Inflammatory macrophage treated with lipopolysaccharide for 1 hour (primary cell): ENCODE results near the gene ADAMTSL1.
"Not testable (repeated sequence)": the region's sequence is repeated elsewhere in the genome, so short reads cannot be mapped to it uniquely, and the experiment has no call there.

Source experiments
- DNase-seq, 2 donors: peaks; one replicate each; pipeline ENCODE4 v3.0.0-alpha.2; 2020 to 2022

The ADAMTSL1 gene

DNA sequence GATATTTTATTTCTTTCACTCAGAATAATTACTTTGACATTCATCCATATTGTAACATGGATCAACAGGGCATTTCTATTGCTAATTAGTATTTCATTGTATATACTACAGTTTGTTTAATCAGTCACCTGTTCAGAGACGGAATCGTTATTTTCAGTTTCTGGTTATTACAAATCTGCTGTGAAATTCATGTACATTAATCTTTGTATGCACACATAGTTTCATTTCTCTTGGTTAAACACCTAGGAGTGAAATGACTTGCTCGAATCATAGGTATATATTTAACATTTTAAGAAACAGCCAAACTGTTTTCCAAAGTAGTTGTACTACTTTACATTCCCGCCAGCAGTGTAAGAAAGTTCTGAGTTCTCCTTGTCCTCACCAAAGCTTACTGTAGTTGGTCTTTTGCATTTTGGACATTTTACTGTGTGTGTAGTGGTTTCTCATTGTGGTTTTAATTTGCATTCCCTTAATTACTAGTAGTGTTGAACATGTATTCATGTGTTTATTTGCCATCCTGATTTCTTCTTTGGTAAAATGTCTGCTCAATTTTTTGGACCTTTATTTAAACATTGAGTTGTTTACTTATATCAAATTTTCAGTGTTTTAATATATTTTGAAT, 360.9 kb downstream of the ADAMTSL1 start:
- no peak for DNase-seq

DNA sequence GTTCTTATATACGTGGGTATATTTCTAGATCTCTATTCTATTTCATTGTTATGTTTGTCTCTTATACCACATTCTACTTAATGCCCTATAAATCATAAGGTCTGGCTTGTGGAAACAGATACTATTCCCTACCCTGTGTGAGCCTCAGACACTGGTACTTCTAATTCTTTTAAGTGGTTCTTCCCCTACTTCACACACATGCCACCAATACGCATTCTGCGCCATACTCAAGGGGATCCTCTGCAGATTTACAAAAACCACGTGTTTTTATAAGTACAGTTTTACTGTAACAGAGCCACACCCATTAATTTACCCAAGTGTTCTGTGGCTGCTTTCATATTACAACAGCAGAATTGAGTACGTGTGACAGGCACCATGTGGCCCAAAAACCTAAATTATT, 363.4 kb downstream of the ADAMTSL1 start:
- DNase-seq = no peak

DNA sequence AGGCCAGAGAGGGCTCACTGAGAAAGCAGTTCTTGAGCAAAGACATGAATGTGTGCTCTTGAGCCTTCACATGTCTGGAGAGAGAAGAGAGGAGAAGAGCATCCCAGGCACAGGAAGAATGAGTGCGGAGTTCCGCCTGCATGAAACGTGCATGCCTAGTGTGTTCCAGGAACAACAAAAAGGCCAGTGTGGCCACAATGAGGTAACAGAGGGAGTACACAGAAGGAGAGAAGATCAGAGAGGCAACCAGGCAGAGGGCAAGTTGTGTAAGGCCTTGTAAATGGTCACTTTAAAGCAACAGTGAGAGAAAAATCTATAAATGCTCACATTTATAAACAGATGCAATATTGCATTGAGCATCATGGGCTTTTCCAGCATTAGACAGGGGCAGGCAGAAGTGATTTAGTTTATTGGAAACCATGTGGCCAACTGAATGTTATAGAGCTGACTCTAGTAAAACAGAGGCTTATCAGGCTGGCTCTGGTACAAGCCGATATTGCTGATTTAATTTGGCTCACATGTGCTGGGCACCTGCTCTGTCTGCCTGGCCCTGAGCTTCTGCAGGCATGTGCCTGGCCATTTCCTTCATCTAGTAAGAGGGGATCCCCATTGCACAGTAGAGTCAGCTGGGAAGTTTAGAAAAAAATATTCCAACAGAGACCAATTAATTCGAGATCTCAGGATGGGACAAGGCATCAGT, 373.8 kb downstream of the ADAMTSL1 start:
- no peak for DNase-seq

DNA sequence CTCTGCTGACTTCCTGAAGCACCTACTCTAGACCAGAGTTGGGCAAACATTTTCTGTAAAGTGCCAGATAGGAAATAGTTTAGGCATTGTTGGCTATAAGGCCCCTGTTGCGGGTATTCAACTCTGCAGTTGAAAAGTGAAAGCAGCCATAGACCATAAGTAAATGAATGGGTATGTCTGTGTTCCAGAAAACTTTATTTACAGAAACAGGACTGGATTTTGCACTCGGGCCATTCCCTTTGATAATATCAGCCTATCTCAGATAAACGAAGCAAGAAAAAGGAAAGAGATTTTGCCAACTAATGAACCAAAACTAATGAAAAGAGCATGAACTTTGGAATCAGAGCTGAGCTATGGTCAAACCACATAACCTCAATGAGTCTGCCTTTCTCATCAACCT, 374.7 kb downstream of the ADAMTSL1 start:
- no peak for DNase-seq

DNA sequence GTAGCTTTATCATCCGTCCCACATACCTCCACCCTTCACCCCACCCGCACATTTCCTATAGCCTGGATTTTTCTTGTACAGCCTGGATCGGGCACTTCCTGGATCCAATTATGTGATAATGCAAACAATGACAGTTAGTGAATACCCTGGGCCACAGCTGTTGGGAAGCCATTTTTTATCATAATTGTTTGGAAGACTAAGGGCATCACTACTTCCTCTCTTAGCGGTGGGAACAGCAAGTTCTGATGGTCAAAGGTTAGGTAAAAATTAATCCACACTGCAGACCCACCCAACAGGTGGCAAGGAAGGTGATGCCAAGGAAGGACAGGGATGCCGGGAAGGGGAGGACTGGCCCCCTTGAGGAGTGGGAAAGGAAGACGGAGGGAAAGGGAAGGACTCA, 375.3 kb downstream of the ADAMTSL1 start:
- DNase-seq = no peak

DNA sequence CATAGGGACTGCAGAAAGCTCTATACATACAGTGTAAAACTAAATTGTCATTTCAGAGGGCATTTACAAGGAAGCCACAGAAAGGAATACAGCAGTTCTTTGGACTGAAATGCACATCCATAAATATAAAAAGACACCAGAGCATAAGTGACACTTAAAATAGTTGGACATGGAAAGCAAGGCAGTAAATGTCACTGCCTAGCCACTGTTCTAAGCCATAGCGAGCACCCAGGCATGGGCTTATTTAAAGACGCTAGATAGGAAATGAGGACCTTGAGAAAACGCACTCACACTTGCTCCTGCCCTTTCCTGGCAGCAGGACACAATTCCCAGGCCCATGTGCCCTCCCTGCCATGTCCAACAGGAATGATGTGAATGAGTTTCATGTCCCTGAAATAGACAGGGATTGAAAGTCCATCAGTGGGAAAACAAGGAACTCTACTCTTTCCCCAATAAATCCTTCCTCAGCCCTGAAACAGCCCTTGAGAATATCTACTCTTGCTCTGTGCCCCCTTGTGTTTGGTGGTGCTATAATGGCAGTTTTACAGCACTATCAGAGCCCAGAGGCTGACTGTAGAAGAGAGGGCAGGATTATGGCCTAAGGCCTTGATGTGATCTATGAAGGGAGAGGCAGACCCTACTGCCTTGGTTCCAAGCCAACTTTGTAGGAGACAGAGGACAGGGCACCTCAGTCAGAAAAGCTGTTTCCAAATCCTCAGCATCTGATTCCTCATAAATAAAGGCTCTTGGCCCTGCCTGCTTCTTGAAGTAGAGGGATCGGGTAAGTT, 376.1 kb downstream of the ADAMTSL1 start:
- DNase-seq = no peak

DNA sequence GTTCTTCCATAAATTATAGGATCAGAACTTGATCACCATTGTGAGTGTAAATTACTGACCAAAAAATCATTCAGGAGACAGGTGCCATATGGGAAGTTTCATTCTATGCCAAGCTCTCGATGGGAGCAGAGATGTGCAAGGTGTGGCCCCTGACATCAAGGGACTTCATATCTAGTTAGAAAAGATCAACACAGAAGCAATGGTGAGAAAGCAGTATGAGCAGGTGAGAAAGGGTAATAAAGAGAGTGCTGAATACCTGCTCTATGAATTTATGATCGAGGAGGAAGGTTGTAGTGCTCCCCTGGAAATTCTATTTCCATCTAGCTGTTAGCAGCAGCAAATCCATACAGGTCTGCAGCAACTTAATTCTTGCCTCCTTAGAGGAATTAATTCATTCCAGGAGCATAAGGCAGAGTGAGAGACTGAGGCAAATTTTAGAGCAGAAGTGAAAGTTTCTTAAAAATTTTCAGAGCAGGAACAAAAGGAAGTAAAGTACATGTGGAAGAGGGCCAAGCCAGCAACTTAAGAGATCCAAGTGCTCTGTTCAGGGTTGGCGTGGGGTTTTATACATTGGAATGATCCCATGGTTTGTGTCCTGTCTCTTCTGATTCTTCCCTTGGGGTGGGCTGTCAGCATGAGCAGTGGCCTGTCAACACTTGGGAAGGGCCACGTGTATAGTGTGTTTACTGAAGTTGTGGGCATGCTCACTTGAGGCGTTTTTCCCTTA, 377.3 kb downstream of the ADAMTSL1 start:
- DNase-seq = no peak

DNA sequence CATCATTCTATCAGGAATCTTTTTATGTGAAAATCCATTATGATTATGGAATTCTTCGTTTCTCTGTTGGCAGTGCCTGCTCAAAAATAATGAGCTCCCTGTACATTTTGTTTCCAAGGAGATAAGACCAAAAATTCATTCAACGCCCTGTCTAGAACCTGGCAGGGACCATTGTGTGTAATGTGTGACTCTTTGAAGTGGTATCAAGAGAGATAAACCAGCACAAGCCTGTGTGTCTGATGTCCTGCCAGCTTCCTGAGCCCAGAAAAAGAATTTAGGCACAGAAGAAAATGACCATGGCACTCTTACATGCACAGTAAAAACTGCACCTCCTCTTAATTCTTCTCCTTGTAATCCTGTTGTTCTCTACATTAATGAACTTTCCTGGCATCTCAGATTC, 381.7 kb downstream of the ADAMTSL1 start:
- DNase-seq = no peak

DNA sequence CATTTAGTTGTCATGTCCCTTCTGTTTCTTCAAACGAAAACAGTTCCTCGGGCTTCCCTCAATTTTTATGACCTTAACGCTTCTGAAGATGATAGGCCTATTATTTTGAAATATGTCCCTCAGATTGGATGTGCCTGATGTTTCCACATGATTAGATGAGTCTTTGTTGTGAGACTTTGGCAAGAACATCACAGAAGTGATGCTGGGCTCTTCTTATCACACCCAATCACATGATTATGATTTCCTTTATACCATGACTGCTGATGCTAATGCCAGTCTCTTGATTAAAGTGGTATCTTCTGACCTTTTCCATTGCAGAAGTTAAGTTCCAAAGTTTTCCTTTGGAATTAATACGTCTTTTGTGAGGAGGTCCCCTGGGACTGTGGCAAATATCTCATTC, 383.4 kb downstream of the ADAMTSL1 start:
- no peak for DNase-seq

DNA sequence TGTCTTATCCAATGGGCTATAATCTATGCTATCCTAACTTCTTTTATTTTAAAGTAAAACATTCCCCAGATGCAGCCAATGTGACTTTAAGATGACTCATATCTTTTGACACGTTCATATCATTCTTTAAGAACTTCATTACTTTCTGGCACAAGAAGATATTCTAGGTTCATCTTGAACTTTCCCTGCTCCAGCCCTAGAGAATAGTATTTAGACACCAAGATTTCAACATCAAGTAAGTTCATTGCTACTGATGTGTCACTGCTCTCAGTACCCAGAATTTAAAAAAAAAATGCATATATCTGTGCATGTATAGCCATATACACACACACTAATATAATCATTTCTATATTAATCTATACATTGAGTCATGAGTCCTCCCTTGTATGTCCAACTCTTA, 383.8 kb downstream of the ADAMTSL1 start:
- DNase-seq = no peak

DNA sequence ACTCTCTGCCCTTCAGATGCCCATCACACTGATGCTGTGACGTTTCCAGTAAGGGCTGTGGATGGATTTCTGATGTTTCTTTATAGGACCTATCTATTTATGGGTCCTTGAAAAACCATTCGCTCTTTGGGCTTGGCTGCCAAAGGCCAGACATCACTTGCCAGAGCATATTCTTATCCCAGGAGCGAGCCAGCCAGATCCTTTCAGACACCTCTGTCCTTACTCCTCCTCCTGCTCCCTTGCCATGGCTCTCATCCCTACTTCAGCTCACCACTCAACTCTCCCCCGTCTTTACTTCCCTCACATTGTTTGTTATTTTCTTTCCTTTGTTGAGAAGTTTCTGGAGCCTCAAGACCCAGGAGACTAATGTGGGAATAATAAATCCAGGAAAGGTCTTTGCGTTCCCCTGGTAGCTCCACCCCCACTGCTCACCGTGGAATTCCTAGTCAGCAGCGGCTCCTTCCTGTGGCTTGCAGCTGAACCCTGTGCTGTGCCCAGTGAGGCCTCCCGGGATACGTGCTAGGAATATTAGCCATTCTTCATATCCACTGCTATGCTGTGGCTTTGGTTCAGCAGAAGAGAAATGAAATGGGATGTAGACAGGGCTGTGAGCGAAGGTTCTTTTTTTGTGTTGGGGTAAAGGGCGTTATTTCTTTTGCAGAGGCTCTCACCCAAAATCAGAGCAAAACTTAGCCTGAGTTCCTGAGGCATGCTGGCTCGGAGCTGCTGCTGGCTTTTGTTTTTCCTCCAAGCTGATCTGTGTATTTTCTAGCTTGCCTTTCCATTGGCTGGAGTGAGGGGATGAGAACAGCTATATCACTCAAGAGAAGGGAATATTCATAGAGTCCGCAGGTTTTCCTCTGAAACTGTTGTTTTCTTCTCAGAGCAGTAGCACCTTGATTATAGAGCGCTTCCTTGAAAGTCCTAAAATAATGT, 387.9 kb downstream of the ADAMTSL1 start:
- DNase-seq = no peak

DNA sequence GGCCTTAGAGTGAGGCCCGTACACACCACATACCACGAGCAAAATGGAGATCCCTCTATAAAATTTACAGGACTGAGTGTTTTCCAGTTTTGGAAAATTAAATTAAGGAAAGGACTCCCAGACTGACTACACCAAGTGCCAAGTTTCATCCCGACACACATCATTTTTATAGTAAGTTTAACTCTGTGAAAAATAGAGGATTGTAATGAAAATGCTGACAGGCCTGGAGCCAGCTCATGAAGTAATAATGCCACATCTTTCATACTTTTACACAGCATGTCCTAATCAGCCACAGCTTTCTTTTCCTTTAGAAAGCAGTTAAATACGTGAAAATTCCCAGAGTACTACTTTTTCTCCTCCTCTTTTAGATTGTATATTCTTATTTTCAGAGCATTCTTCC, 389.8 kb downstream of the ADAMTSL1 start:
- no peak for DNase-seq

DNA sequence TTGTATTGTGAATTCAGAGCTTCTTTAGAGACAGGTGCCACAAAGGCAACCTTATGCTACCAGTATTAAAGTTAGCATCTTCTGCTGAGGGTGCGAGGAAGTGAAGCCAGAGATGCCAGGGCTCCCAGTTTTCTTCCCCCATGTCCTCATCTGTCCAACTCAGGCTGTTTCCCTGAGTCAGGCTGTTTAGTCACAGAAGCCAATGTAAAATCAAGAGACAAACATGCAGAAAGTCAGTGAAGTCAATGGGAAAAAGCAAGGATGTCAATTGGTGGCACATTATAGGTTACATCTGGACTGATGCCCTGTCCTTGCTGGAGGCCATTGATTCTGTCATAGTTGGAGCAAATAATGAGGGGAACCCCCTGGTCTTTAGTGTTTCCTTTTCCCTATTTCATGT, 390.6 kb downstream of the ADAMTSL1 start:
- DNase-seq = no peak

DNA sequence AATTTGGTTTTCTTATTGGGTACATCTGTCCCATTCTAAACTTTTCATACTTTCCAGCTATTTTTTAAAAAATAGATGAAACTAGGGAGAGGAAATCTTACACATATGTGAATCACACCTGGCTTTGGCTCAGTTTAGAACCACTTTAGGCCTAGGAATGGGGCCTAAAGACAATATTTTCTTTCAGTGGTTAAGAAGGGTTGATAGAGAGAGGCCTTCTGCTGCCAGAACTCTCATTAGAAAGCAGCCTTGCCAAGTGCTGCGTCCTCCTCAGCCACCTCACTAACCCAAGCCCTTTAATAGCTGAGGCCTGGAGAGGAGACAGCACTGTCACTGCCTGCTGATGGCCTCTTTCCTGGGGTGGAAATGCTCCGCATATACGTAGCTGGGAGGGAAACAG, 391.6 kb downstream of the ADAMTSL1 start:
- no peak for DNase-seq

DNA sequence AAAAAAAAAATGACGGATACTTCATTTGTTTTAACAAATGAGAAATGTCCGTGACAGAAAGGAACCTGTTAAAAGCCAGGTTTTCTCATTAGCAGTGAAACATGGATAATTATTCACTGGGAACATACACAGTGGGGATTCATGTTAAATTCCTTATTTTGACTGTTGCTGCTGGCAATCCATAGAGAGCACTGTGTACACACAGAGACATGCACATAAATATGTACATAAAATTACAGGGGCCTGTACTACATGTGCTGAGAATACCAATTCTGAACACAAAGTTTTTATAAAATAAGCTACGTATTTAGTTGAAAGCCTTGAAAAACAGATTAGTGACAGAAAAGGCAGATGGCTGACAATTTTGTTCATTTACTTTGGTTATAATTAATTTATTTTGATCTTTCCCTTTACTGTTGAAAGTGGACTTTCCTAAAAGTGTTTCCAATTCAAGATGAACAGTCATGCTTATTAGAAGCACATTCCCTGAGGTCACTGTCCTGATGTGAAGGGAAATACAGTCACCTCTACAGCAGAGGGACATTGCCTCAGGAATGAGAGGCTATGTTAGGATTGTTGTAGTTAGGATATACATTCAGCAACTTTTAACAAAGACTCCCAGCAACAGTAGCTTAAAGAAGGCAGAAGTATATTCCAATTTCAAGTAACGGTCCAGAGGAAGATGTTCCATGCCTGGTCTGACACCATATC, 392.3 kb downstream of the ADAMTSL1 start:
- DNase-seq = no peak

DNA sequence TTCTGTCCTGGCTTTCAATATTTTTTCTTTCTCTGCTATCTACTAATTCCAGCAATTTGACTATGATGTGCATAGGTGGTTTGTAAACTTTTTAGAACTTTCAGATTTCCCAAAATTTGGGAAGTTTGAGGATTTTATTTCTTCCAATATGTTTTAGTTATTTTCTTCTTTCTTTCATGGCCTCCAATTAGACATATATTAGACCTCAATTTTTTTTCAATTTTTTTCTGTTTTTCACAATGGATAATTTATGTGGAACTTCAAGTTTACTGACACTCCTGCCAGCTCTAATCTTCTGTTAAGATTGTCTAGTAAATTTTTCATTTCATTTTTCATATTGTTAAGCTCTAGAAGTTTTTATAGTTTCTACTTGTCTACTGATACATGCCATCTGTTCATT, 395.8 kb downstream of the ADAMTSL1 start:
- no peak for DNase-seq

DNA sequence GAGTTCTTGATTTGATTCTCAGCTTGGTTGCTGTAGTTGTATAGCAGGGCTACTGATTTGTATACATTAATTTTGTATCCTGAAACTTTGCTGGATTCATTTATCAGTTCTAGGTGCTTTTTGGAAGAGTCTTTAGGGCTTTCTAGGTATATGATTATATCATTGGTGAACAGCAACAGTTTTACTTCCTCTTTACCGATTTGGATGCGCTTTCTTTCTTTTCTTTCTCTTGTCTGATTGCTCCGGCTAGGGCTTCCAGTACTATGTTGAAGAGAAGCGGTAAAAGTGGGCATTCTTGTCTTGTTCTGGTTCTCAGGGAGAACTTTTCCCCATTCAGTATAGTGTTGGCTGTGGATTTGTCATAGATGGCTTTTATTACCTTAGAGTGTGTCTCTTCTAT, 400.1 kb downstream of the ADAMTSL1 start:
- no peak for DNase-seq

DNA sequence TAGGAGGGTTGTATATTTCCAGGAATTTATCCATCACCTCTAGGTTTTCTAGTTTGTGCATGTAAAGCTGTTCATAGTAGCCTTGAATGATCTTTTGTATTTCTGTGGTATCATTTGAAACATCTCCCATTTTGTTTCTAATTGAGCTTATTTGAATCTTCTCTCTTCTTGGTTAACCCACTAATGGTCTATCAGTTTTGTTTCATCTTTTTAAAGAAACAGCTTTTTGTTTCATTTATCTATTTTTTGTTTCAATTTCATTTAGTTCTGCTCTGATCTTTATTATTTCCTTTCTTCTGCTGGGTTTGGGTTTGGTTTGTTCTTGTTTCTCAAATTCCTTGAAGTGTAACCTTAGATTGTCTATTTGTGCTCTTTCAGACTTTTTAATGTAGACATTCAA, 401.0 kb downstream of the ADAMTSL1 start:
- DNase-seq = not testable (repeated sequence)

DNA sequence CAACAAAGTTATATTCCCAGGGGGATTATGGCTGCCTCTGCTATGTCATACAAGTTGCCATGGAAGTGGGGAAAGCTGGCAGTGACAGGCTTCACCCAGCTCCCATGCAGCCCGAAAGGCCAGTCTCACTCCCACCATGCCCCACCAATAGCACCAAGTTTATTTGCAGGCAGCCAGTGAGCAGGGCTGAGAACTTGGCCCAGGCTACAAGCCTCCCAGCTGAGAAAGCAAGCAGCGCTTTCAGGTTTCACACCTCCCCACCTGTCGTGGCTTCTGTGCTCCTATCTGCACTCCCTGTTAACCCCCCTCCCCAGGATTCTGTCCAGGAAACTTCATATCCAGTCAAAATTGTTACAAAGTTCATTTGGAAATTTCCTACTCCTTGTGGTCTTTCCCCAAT, 404.0 kb downstream of the ADAMTSL1 start:
- no peak for DNase-seq

DNA sequence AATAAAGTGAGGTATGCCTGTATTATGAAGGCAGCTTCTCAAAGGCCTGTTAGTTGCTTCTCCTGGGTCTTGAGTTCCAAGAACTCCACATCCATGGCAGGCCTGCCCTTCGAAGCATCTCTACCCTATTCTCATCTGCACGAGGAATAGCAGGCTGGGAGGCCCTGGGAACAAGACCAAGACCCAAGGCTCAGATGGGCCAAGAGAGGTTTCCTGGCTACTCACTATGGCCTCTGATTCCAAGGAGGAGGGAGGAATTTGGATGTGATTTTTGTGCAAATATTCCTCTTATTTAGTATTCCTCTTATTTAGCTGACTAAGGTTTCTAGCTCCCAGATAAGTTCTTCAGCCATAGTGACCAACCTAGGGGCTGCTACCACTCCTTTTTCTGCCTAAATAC, 407.8 kb downstream of the ADAMTSL1 start:
- no peak for DNase-seq

DNA sequence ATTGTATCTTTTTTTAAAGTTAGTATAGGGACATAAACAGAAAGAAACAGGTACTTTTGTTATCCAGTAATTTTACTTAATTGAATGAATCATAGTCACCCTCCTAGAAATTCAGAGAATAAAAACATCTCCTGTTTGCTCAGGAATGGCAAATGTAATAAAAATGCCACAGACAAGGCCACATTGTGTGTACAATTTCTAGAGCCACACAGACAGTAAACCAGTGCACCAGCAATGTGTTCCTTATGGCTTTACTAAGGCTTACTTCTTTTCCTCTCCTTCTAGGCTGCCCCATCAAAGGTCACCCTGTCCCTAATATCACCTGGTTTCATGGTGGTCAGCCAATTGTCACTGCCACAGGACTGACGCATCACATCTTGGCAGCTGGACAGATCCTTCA, 413.6 kb downstream of the ADAMTSL1 start:
- no peak for DNase-seq

DNA sequence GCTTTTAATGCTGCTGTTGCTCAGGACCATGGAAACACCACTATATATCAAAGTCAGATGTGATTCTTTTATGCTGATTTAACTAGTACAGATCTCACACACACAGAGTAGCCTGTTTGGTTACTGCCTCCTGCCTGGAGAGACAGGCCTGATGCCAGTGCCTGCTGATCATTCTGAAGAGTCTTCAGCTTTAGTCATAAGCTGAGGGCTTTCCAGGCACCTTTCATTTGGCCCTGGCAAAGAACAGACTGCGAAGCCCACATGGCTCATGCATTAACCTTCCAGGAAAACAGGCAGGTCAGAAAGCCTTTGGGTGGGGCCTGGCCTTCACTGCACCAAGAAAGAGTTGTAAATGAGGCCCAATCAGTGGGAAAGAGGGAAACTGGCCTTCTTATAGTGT, 414.3 kb downstream of the ADAMTSL1 start:
- no peak for DNase-seq
